H9 (cell line): ENCODE data around the gene MYLK3. TPM values are rescaled to one million over a fixed set of nuclear protein-coding genes. Genes with fewer than 3 reads are reported as not detected.

Experiments
- DNase-seq: peaks from one replicate; pipeline ENCODE4 v3.0.0-alpha.2; 2017
- H2AFZ ChIP-seq: one replicate; pipeline ENCODE4 v1.6.1; 2013; ENCODE audit warnings: mild to moderate bottlenecking, low read length, control low read depth, moderate library complexity
- H2AK5ac ChIP-seq: 2 replicates; pipeline ENCODE4 v1.6.1; 2013; ENCODE audit warnings: low read length, control low read depth, mixed read lengths; ENCODE audit not compliant: insufficient read length
- H2BK120ac ChIP-seq: one replicate; pipeline ENCODE4 v1.6.1; 2013; ENCODE audit warnings: low read depth, mild to moderate bottlenecking, low read length, control low read depth, inconsistent platforms; ENCODE audit not compliant: poor library complexity, severe bottlenecking
- H2BK12ac ChIP-seq: 2 replicates; pipeline ENCODE4 v1.6.1; 2013; ENCODE audit warnings: low read length, control low read depth, mixed read lengths, low read depth; ENCODE audit not compliant: insufficient read length
- H2BK15ac ChIP-seq: 2 replicates; pipeline ENCODE4 v1.6.1; 2013; ENCODE audit warnings: low read depth, low read length, control low read depth
- H2BK20ac ChIP-seq: one replicate; pipeline ENCODE4 v1.6.1; 2013; ENCODE audit warnings: low read depth, mild to moderate bottlenecking, low read length, control low read depth, inconsistent platforms; ENCODE audit not compliant: poor library complexity, severe bottlenecking
- H2BK5ac ChIP-seq: 2 replicates; pipeline ENCODE4 v1.6.1; 2013; ENCODE audit warnings: low read length, control low read depth, mixed read lengths; ENCODE audit not compliant: insufficient read length
- H3K14ac ChIP-seq: 2 replicates; pipeline ENCODE4 v1.6.1; 2013; ENCODE audit warnings: low read length, control low read depth; ENCODE audit not compliant: insufficient read depth
- H3K18ac ChIP-seq: 2 replicates; pipeline ENCODE4 v1.6.1; 2013; ENCODE audit warnings: low read depth, mild to moderate bottlenecking, mixed read lengths, low read length, control low read depth; ENCODE audit not compliant: insufficient read length
- H3K23ac ChIP-seq: 2 replicates; pipeline ENCODE4 v1.6.1; 2013; ENCODE audit warnings: low read length, control low read depth, mixed read lengths, low read depth; ENCODE audit not compliant: insufficient read length
- H3K23me2 ChIP-seq: 2 replicates; pipeline ENCODE4 v1.6.1; 2013; ENCODE audit warnings: low read depth, mild to moderate bottlenecking, mixed read lengths, low read length, control low read depth; ENCODE audit not compliant: insufficient read length, poor library complexity, severe bottlenecking
- H3K27ac ChIP-seq: 2 replicates; pipeline ENCODE4 v1.5.1; 2013; ENCODE audit warnings: low read length, control low read depth, mixed read lengths, low read depth; ENCODE audit not compliant: insufficient read length
- H3K27me3 ChIP-seq: 2 replicates; pipeline ENCODE4 v1.6.1; 2013; ENCODE audit warnings: low read length, control low read depth, inconsistent platforms; ENCODE audit not compliant: insufficient read depth
- H3K4ac ChIP-seq: 2 replicates; pipeline ENCODE4 v1.6.1; 2013; ENCODE audit warnings: low read depth, mild to moderate bottlenecking, control low read depth, inconsistent platforms, low read length, moderate library complexity
- H3K4me1 ChIP-seq: 2 replicates; pipeline ENCODE4 v1.6.1; 2013; ENCODE audit warnings: low read length, control low read depth, inconsistent platforms; ENCODE audit not compliant: insufficient read depth
- H3K4me2 ChIP-seq: 2 replicates; pipeline ENCODE4 v1.6.1; 2013; ENCODE audit warnings: low read length, control low read depth, mixed read lengths; ENCODE audit not compliant: insufficient read length, insufficient read depth
- H3K56ac ChIP-seq: 2 replicates; pipeline ENCODE4 v1.6.1; 2013; ENCODE audit warnings: low read depth, mild to moderate bottlenecking, mixed read lengths, low read length, control low read depth; ENCODE audit not compliant: insufficient read length
- H3K79me1 ChIP-seq: 2 replicates; pipeline ENCODE4 v1.6.1; 2013; ENCODE audit warnings: low read depth, mild to moderate bottlenecking, moderate library complexity, low read length, control low read depth, inconsistent platforms; ENCODE audit not compliant: insufficient read depth, poor library complexity, severe bottlenecking
- H3K79me2 ChIP-seq: 2 replicates; pipeline ENCODE4 v1.6.1; 2013; ENCODE audit warnings: low read length, control low read depth, inconsistent platforms; ENCODE audit not compliant: insufficient read depth
- H3K9ac ChIP-seq: 2 replicates; pipeline ENCODE4 v1.6.1; 2013; ENCODE audit warnings: low read length, control low read depth, mixed read lengths; ENCODE audit not compliant: insufficient read length; ENCODE audit errors: extremely low read depth
- H3K9me3 ChIP-seq: one replicate; pipeline ENCODE4 v1.6.1; 2013; ENCODE audit warnings: low read depth, low read length, inconsistent platforms; ENCODE audit not compliant: control insufficient read depth
- H3T11ph ChIP-seq: one replicate; pipeline ENCODE4 v1.6.1; 2013; ENCODE audit warnings: mild to moderate bottlenecking, low read length, control low read depth, inconsistent platforms
- H4K20me1 ChIP-seq: one replicate; pipeline ENCODE4 v1.6.1; 2013; ENCODE audit not compliant: control insufficient read depth, insufficient read length, insufficient read depth
- H4K5ac ChIP-seq: 2 replicates; pipeline ENCODE4 v1.6.1; 2013; ENCODE audit warnings: low read depth, mild to moderate bottlenecking, mixed read lengths, low read length, control low read depth; ENCODE audit not compliant: insufficient read length
- H4K8ac ChIP-seq: replicated peaks from 2 replicates; pipeline ENCODE4 v1.6.1; 2013; ENCODE audit warnings: low read length, control low read depth, mixed read lengths, low read depth; ENCODE audit not compliant: insufficient read length
- H4K91ac ChIP-seq: 2 replicates; pipeline ENCODE4 v1.6.1; 2013; ENCODE audit warnings: low read depth, mild to moderate bottlenecking, moderate library complexity, mixed read lengths, low read length, control low read depth; ENCODE audit not compliant: insufficient read length
- H3K27ac Mint-ChIP-seq, 3 experiments: 2 replicates in 2 of 3; 3 replicates in 1 of 3; pipeline ENCODE4 v1.8.0; 2020 to 2021; ENCODE audit warnings: mixed read lengths in 3 of 3, mild to moderate bottlenecking in 1 of 3, moderate library complexity in 1 of 3
- H3K27me3 Mint-ChIP-seq: 2 replicates; pipeline ENCODE4 v1.8.0; 2021; ENCODE audit warnings: low read depth, mild to moderate bottlenecking, moderate library complexity, mixed read lengths
- H3K36me3 Mint-ChIP-seq, 3 experiments: 2 replicates in 2 of 3; 3 replicates in 1 of 3; pipeline ENCODE4 v1.8.0; 2020 to 2021; ENCODE audit warnings: low read depth in 3 of 3, mixed read lengths in 3 of 3; ENCODE audit not compliant: insufficient read depth in 1 of 3
- H3K4me1 Mint-ChIP-seq, 2 experiments: 2 replicates each; pipeline ENCODE4 v1.8.0; 2020; ENCODE audit warnings: mixed read lengths in 2 of 2
- H3K4me3 Mint-ChIP-seq, 2 experiments: 2 replicates in 1 of 2; 3 replicates in 1 of 2; pipeline ENCODE4 v1.8.0; 2020 to 2021; ENCODE audit warnings: mild to moderate bottlenecking in 2 of 2, mixed read lengths in 2 of 2, moderate library complexity in 1 of 2
- H3K9me3 Mint-ChIP-seq, 2 experiments: 2 replicates in 1 of 2; 3 replicates in 1 of 2; pipeline ENCODE4 v1.8.0; 2020; ENCODE audit warnings: mild to moderate bottlenecking in 2 of 2, mixed read lengths in 2 of 2, moderate library complexity in 1 of 2
- CTCF ChIP-seq: fragments of 200-600 bp; sonication (generic); conservative IDR thresholded peaks from 3 replicates; pipeline ENCODE4 v1.8.0; 2021; ENCODE audit warnings: antibody characterized with exemption, mild to moderate bottlenecking
- WGBS: extraction: QIAGEN DNeasy Blood & Tissue Kit; methylation state at CpG from one replicate; pipeline ENCODE4 v1.1.7; 2013; ENCODE audit warnings: missing lambda C conversion rate, low lambda C conversion rate, mixed read lengths; ENCODE audit not compliant: insufficient read length; ENCODE audit errors: extremely low coverage; 5-methylcytosine and 5-hydroxymethylcytosine counted together
- total RNA-seq: library from RNA; stranded (reverse); gene quantifications from 2 replicates; pipeline ENCODE4 v1.2.1, GENCODE V29; 2021

MYLK3 gene
- total RNA-seq, 1 experiment from 2014 or later = 0.90 TPM

DNA sequence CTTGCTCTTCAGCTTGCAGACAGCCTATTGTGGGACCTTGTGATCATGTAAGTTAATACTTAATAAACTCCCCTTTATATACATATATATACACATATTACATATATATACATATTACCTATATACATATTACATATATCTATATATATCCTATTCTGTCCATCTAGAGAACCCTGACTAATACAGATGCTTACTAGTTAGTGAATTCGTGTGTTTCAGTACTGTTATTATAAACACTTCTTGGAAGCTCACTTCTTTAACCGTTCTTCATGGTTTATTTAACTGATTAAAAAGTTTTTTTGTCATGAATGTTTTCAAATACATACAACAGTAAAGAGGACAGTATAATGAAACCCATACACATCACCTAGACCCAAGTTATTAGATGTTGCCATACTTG, 46.1 kb downstream of the MYLK3 start:
- H3K4me3 Mint-ChIP-seq = no peak overlapping the region
- WGBS = no CpG with 5 or more reads among the region's 2 CpGs

More for the DNA sequence above, 46.1 kb downstream of the MYLK3 start:
- Histone ChIP-seq H3K27me3 (no peaks in the 10 kb centered on the region), H3K23ac (no peak overlapping the region), H4K8ac (no peak overlapping the region), H3K4ac (no peak overlapping the region), H2BK15ac (no peak overlapping the region), H3T11ph (no peak overlapping the region), H3K23me2 (no peaks in the 10 kb centered on the region), H3K4me2 (no peak overlapping the region), H4K91ac (no peak overlapping the region), H2BK20ac (no peak overlapping the region), H4K5ac (no peak overlapping the region), H4K20me1 (no peaks in the 10 kb centered on the region), H3K79me2 (no peaks in the 10 kb centered on the region), H2BK12ac (no peak overlapping the region), H2AK5ac (no peak overlapping the region), H3K18ac (no peak overlapping the region), H3K56ac (no peak overlapping the region), H3K4me1 (no peaks in the 10 kb centered on the region), H3K27ac (no peak overlapping the region), H3K9ac (no peak overlapping the region), H2BK5ac (no peak overlapping the region), H2AFZ (no peak overlapping the region), H3K9me3 (no peaks in the 10 kb centered on the region), H3K14ac (no peak overlapping the region), H2BK120ac (no peak overlapping the region), H3K79me1 (no peaks in the 10 kb centered on the region)
- Mint-ChIP-seq H3K36me3 (peaks cover 7 to 37% (median 10%) of the 10 kb centered on the region in 3 experiments; a peak in 6 of 7 replicates), H3K4me1 (no peaks in the 10 kb centered on the region), H3K27ac (no peak overlapping the region), H3K27me3 (no peaks in the 10 kb centered on the region), H3K9me3 (no peaks in the 10 kb centered on the region)
- DNase-seq = no peak
- TF ChIP-seq CTCF = no peak
